ENCODE data around the gene CACNA1F.

Gene CACNA1F

DNA sequence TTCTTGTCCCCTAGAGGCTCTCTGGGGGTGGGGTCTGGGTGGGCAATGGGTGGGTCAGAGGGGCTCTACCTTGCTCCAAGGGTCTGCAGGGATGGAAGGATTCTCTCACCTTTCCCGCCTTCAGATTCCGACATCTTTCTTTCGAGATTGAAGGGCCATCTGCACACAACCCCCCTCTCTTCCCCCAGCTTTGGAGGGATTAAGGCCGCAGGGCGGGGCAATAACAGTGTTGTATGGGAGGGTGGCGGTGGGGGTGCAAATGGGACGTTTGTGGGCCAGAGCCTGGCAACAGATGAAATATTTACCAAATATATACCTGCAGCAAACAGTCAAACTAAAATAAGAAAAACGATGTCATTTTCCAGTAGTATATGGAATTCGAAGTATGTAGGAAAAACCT is at the start of gene CACNA1F:
Gene CACNA1F, minus strand, starts transcription at position 165 of the 400 bp plus-strand sequence. Its CDS starts 31 bp downstream, at position 134.
- no peak for DNase-seq (ENCODE audit: low spot score)

DNA sequence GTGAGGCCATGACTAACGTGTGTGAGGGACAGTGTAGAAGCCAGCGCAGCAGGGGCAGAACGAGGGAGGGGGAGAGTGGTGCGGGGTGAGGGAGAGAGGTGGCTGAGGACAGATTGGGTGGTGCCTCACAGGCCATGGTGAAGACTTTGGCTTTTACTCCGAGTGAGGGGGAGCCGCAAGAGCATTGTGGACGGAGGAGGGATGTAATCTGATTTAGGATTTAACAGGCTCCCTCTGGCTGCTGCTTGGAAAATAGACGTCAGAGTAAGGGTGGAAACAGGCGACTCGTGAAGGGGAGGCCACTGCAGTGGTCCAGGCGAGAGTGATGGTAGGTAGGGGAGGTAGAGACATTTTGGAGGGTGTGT is 49.5 kb upstream of the CACNA1F start:
- no peak for DNase-seq (ENCODE audit: low spot score)

DNA sequence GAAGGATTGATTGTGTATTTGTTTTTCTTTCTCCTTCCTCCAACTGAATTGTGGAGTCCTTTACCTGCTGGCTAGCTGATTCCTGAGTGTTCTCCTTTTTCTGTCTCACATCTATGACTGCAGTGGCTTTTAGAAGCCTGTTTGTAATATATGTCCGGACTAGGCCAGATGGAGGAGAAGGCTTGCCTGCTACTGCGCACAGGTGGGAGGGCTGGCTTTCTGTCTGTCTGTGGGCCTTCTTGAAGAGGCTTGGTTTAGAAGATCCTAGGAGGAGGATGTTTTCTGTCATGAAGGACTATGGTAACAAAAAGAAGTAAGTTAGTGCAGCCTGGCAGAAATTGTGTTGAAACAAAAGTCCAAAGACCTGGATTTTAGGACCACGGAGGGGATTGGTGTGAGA is 44.9 kb upstream of the CACNA1F start:
- DNase-seq (ENCODE audit: low spot score): no peak

DNA sequence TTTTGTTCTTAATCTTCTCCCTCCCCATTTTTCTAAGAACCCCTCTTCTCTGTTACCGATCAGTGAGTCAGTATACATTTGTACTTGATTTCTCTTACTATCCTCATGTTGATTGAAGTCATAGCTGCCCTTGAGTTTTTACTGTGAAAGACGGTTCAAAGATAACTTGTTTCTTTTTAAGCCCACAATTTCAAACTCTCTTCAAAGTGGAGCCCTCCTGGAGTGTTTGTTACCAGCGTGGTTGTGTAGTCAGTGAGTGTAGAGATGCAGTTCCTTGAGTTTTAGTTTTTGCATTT is 44.3 kb upstream of the CACNA1F start:
- DNase-seq (ENCODE audit: low spot score): no peak

DNA sequence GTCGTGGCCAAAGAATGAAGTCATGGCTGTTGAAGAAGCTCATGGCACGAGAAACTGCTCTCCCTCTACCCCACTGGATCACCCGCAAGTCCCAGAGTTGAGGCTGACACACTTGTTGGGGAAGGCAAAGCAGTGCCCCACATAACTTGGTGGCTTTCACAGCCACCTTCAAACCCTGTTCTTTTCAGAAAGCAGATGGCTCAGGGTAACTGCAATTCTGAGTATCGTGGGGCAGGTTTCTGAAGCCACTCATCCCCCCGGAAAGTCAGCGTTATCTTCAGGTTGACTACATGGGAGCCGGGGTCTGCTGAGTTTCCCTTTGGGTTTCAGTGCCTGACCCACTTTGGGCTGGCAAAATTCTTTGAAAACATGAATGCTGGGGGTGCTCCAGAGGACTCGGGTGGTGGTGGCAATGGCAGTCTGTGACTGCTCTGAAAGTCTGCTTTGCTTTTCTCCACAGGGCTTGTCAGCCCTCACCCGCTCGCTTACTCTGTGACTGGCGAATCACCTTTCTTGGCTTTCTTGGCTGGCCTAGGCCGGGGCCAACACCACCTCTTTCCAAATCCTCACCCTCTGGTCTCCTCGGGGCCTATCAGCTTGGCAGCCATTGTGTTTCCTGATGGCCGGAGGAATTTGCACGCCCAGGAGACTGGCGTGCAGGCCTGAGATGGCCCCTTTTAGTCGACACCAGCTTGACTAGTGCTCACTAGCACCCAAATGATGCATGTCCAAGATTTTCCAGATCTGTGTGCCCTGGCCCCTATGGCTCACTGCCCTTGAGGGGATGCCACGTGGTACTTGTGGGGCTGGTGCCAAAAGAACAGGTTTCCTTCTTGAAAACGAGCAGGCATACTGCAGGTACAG is 43.8 kb upstream of the CACNA1F start:
- DNase-seq (ENCODE audit: low spot score): peak; percentile 37

DNA sequence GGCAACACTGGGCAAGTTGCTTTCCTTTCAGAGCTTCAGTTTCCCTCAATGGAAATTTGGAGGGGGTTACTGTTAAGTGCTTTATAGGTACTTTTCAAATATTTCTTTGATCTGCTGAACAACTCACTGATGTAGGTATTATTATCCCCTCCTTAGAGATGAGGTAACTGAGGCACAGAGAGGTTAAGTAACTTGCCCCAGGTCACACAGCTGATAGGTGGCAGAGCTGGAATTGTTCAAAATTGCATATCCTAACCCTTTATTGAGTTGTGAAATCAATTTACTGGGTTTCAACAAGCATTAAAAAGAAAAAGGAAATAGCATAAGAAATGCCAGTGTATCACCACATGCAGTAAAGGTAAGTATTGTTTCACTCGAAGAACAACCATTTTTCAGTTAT is 43.1 kb upstream of the CACNA1F start:
- no peak for DNase-seq (ENCODE audit: low spot score)

DNA sequence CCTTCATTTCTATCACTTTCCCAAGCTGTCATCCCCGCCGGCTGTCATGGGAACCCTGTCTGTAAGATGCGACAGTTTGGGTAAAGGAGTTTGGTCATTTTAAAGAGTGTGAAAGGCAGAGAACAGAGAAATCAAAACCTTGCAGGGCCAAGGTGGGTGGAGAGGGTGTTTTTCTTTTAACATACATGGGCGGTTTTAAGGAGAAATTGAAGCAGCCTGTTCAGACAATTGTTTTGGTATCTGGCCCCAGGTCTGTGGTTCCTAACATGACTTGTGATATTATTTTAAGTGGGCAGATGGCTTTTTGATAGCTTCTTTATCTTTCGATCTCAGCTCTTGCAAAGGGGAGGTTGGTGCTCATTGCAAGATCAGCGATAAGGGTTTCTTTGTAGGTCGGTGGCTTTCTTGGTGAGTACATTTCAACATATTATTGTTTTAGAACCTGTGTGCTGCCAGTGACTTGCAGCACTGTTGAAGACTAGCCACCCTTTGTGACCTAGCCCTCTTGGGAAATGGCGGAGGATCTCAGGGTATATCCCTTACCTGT is 40.1 kb upstream of the CACNA1F start:
- no peak for DNase-seq (ENCODE audit: low spot score)

DNA sequence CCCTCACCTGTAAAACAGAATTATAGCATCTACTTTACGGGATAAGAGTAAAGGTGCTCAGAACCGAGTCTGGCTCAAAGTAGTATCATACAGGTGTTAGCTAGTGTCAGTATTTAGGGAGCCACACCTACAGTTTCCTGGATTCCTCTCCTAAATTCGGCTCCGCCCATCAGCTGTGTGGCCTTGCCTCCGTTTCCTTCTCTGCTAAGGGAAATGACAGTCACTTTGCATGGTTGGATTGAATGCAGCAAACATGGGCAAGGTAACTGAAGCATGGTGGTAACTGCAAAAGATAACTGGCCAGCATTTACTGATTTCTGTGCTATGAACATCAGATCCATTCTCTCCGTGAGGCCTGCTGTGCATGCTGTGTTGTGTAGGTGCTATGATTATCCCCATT is 39.3 kb upstream of the CACNA1F start:
- no peak for DNase-seq (ENCODE audit: low spot score)

DNA sequence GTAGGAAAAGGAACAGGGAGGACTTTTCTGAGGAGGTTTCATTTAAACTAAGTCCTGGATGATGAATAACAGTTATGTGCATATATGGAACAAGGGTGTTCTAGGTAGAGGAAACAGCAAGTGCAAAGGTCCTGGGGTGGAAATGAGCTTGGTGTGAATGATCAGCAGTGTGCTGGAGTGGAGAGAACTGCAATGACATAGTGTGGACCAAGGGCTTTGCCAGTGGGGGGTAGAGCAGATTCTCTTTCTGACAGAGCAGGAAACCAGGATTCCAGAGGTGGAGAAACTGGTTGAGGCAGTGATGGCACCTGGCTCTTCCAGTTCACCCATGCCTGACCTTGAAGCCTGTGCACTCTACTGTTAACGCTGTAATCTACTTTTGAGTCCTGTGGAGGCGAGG is 38.2 kb upstream of the CACNA1F start:
- no peak for DNase-seq (ENCODE audit: low spot score)

DNA sequence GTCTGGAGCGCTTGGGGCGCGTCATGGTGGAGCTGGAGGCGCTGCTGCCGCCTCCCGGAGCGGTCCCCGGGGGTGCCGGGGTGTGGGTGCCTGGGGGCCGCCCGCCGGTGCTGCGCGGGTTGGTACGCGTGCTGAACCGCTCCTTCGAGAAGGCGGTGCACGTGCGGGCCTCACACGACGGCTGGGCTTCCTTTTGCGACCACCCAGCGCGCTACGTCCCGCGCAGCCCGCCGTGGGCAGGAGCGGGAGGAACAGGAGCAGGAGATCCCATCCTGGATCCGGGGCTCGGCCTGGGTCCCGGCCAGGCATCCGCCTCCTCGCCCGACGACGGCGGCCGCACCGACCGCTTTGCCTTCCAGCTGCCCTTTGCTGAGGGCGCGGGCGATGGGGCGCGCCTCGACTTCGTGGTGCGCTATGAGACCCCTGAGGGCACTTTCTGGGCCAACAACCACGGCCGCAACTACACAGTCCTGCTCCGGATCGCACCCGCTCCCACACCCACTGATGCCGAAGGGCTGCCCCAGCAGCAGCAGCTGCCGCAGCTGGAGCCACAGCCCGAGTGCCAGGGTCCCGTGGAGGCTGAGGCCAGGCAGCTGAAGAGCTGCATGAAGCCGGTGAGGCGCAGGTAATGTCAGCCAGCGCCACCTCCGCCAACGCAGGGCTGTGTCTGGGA is 37.2 kb upstream of the CACNA1F start:
- DNase-seq (ENCODE audit: low spot score): peak; percentile 52

DNA sequence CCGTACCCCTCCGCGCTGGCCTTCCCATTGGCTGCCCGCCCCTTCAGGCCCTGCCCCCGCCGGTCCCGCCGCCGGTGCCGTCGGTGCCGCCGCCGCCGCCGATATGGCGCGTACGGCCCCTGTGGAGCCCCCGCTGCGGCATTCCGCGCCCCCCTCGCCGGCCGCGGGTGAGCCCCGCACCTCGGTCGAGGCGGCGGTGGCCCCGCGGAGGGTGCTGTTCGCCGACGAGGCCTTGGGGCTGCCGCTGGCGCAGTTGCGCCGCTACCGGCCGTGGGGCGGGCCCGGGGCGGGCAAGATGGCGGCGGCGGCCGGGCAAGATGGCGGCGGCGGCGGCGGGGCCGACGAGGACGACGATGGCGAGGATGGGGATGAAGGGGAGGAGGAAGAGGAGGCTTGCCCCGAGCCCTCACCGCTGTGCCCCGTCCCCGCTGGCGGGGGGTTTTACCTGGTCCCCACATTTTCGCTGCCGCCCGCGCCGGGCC is 36.7 kb upstream of the CACNA1F start, which contains the start of gene PPP1R3F:
Gene PPP1R3F, plus strand, starts transcription at position 27 of the 482 bp plus-strand sequence. Its CDS starts 77 bp downstream, at position 104.
- no peak for DNase-seq (ENCODE audit: low spot score)

DNA sequence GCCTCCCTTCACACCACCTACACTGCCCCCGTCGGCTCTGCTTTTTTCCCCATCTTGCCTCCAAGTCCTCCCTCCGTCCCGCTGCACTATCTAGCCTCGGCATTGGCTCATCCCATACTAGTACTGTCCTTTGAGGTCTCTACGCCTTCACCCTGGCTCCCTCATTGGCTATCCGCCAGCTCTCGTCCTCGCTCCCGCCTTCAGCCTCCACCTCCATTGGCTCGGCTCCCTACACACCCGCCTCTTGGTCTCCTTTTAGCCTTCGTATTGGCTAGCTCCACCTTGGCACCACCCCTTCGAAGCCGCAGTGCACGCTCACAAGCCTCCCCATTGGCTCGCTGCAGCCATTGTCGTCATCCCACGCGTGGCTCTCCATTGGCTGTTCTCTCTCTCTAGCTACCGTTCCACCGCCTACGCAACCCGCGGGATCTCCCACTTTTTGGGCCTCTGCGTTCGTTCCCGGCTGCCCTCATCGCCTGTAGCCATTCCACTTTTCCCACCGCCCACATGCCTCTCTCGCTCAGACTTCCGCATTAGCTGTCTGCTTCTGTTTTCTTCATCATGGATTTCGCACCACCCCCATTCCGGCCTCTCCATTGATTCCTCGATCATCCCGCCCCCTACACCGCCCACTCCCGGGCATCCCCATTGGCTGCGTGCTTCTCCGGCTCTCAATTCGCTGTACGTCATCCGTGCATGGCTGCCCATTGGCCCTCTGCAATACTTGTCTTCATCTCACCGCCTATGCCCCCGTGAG is 36.0 kb upstream of the CACNA1F start:
- DNase-seq (ENCODE audit: low spot score): peak; percentile 93

DNA sequence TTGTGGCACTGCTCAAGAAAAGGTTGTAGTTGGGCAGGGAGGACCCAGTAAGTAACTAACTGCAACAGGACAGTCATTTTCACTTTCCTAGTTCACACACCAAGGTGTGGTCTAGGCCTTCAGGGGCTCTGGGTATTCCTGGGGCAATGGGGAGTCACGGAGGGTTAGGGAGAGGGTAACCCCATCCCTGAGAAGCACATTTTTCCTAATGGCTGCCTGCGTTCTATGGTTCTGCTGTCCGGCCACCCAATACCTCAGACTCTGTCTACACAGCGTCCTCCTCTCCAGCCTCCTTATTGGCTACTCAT is 35.5 kb upstream of the CACNA1F start:
- no peak for DNase-seq (ENCODE audit: low spot score)

DNA sequence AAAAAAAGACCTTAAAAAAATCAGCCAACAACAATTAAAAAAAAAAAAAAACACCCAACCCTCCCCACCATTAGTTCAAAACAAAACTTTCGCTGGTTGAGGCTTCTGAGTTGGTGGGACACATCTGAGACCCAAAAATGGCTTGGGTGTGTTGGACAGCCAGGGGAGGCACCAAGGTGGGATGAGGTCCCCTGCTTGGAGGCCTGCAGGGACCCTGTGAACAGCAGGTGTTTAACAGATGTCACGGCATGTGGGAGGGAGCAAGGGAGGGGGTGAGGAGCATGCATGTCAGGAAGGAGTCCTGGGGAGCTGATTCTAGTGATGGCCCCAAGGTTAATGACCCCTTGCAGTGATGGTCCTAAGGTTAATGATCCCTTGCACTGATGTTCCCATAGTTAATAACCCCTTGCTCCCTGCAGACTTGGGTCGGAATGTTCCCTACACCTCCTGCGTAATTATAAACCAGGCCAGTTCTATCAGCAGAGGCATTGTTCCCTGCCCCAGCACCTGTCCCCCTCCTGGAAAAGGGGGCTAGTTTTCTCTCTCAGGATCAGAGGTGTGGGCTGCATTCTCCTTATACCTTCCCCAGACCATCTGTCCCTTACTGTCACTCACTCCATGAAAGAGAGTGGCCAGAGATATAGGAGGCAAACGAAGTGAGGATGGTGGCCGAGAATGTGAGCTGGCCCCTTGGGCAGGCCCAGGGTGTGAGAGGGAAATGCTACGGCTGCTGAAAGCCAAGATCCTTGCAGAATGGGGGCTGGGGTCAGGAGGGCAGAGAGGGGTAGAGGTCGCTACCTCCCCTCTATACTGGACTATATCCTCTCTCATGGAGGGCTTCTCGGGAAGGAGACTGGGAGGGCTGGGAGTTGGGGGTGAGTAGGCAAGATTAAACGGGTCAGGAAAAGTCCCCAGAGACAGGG is 33.6 kb upstream of the CACNA1F start:
- DNase-seq (ENCODE audit: low spot score): no peak

DNA sequence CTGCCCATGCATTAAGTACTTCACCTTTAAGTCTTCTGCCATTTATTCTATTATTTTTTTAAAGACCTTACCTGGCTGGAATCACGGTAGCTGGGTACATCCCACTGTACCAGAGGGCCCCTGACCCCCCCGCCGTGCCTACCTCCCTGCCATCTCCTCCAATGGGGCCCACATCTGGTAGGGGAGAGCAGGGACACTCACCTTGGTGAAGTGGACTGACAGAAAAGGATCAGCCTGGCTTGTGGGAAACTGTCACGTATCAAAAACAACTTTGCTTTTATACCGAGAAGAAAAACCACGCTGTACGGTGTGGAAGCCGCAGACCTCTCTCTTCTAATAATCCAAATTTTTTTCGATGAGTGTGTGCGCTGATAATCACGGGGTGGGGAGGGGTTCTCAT is 31.3 kb upstream of the CACNA1F start, which contains the start of gene FOXP3:
Gene FOXP3, minus strand, starts transcription at position 251 of the 400 bp plus-strand sequence. CDS start 6,205 bp downstream, outside the sequence.
- no peak for DNase-seq (ENCODE audit: low spot score)

DNA sequence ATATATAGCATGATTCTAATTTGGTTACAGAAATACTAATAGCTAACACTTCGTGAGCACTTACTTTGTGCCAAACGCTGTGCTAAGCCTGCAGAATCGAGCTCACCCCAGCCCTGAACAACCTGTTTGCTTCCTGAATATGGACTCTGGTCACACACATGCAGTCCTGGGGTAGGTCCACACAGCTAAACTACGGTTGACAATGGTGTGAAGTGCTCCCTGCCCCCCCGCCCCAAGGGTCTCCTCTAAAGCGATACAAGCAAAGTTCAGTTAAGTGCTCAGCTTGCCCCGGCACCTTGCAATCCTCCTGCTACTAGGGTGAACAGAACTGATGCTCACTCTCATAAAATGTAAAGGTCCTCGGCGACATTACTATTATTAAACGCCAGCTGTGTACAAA is 30.5 kb upstream of the CACNA1F start:
- no peak for DNase-seq (ENCODE audit: low spot score)

DNA sequence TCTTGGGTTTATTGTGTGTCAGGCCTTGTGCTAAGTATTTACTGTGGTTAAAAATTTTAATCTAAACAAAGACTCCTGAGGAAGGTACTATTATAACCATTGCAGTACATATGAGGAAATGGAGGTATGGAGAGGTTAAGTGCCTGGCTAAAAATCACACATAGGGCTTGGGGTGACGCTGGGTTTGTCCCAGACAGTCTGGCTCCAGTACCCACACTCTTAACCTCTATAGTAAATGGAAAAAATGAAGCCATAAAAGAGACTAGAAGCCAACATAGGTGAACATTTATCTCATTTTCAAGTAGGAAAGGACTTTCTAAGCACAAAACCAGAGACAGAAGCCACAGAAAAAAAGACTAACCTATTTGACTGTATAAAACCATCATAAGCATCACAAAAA is 29.5 kb upstream of the CACNA1F start:
- DNase-seq (ENCODE audit: low spot score): no peak

DNA sequence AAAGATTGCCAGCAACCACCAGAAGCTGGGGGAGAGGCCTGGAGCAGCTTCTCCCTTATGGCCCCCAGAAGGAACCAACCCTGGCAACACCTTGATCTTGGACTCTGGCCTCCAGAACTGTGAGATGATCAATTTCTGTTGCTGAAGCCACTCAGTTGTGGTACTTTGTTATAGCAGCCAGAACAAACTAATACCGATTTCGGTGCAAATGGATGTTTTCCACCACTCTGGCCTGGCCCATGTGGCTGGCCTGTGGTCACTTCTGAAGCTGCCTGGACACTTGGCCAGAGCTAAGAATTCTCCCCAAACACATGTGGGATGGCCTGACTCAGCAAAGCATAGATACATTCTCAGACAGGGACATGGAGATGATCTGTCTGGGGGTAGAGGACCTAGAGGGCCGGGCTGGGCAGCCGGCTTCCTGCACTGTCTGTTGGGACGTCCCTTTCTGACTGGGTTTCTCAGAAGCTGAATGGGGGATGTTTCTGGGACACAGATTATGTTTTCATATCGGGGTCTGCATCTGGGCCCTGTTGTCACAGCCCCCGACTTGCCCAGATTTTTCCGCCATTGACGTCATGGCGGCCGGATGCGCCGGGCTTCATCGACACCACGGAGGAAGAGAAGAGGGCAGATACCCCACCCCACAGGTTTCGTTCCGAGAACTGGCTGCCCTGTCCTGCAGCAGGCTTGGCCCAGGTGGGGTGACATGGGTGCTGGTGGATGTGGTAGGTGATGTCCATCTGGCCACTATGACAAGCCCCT is 27.3 kb upstream of the CACNA1F start:
- no peak for DNase-seq (ENCODE audit: low spot score)

DNA sequence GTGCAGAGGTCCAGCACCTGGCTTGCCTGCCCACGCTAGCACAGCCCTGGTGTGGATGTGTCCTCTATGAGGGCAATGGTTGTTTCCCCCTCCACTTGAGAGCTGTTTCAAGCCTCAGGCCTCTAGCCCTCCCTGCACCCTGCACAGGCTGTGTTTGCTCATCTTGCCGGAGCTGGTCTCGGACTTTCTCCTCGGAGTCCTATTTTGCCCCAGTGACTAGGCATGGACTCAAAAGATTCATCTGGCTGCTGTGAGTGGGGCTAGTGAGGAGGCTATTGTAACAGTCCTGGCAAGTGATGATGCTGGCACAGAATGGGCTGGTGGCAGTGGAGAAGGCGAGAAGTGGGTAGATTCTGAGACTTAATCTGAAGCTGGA is 25.6 kb upstream of the CACNA1F start:
- DNase-seq (ENCODE audit: low spot score): no peak

DNA sequence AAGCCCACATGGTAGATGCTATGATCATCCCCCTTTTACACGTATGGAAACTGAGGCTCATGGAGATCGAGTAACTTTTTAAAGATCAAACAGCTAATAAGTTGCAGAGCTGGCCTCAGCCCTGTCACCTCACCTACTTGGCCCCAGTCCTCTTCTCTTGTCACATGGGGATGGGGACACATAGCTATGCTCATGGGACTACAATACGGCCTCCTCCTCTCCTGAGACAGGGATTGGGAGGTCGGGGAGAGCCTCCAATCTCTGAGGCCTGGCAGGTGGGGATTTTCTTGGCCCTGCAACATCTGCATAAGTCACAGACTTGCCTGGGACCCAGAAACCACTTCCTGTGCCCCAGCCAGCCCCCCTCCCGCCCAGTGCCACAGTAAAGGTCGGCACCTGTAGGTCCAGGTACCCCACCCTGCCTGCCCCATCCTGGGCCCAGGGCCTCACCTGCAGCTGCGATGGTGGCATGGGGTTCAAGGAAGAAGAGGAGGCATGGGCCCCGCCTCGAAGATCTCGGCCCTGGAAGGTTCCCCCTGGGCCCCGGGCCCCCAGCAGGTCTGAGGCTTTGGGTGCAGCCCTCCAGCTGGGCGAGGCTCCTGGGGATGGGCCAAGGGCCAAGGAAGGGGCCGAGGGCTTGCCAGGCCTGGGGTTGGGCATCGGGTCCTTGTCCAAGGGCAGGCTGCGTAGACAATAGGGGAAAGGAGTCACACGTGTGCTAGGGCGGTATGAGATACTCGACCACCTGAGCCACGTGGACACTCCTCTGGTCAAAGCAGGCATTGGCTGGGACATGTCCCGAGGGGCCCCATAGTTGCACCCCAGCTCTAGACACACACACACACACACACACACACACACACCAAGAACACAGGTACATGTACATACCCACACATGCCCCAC is 25.0 kb upstream of the CACNA1F start:
- DNase-seq (ENCODE audit: low spot score): no peak

Data from ecto neural progenitor cell (in vitro differentiated cells).